ENCODE data around the gene TPCN2. TPM values are rescaled to one million over a fixed set of nuclear protein-coding genes. Genes with fewer than 3 reads are reported as not detected.

The TPCN2 gene
- total RNA-seq, 1 experiment from 2014 or later = 15.2 TPM

DNA sequence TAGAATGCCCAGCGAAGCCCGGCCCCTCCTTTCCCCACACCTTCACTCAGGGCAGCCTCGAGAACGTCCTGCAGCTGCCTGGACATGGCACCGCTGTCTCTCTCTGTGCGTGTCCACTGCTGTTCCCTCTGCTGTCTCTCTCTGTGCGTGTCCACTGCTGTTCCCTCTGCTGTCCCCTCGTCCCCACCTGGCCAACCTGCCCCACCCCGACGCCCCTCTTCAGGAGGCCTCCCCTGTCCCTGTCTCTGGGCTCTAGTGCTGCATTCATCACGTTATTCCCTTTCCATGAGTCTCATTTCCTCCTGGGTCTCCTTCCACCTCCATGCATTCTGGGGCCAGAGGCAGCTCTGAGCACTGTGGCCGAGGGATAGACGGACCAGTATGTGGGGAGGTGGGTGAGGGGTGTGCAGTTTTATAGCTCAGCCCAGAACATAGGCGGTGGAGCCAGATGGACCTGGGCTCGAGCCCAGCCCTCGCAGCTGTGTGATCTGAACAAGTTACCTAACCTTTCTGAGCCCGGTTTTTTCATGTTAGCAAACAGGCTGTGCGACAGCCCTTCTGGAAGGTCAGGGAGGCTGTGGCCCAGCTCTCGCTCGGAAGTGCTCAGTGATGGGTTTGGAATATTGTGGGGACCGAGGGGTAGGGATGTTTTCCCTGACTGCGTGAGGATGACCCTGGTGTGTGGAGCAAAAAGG, 65.1 kb downstream of the TPCN2 start:
- H3K36me3 ChIP-seq (ENCODE audit: control insufficient read depth in 1 of 2, insufficient read depth in 2 of 2, low read length in 2 of 2) = no peaks in the 10 kb centered on the region
- no peaks in the 10 kb centered on the region; a peak in 1 of 4 replicates for H3K9me3 ChIP-seq (ENCODE audit: control insufficient read depth in 1 of 2, insufficient read depth in 1 of 2, low read depth in 1 of 2, low read length in 2 of 2)
- H3K9me2 ChIP-seq (ENCODE audit: insufficient read depth) = no peaks in the 10 kb centered on the region
- H3K4me1 ChIP-seq (ENCODE audit: control insufficient read depth in 1 of 2, insufficient read depth in 2 of 2, low read length in 2 of 2) = peaks cover 6 to 12% of the 10 kb centered on the region in 2 experiments; a peak in 3 of 4 replicates
- BruUV-seq (replicated peaks) = no TSS peak
- ChIA-PET POLR2A (no interaction called here), CTCF (interaction anchor here (1.0 to 1.1 kb wide), 2 partner anchors 18 to 179 kb away, joined by 3 read pairs; no protein-coding TSS in a partner anchor), RAD21 (ENCODE audit: low non-redundant PET in 1 of 2, low total read pairs in 2 of 2, uncharacterized antibody in 2 of 2, unreplicated experiment in 2 of 2) (no interaction called here)
- no peaks in the 10 kb centered on the region for H3K79me2 ChIP-seq (ENCODE audit: insufficient read depth, low read length)
- H3K4me2 ChIP-seq (ENCODE audit: low read length) = no peak overlapping the region
- no peak for DNase-seq (ENCODE audit: low read depth, low spot score)
- no peak overlapping the region for H3K9ac ChIP-seq (ENCODE audit: low read length)
- H3K4me3 ChIP-seq (replicated peaks in 1 of 2; ENCODE audit: low read depth in 1 of 2, low read length in 2 of 2) = no peak overlapping the region
- H3K27me3 ChIP-seq (ENCODE audit: insufficient read depth, low read length) = no peaks in the 10 kb centered on the region
- no peak for TF ChIP-seq ZNF274 (IDR thresholded peaks at IDR 0.05; ENCODE audit: low read depth, low read length)
- no peak for TF ChIP-seq SRF (IDR thresholded peaks at IDR 0.05; ENCODE audit: low read depth)
- no peak for TF ChIP-seq ZFX (IDR thresholded peaks at IDR 0.05)
- no peak for TF ChIP-seq YY1 (IDR thresholded peaks at IDR 0.05; ENCODE audit: extremely low read depth, insufficient replicate concordance, low read depth, low read length)
- TF ChIP-seq SP1 (IDR thresholded peaks at IDR 0.05; ENCODE audit: low read depth) = no peak
- TF ChIP-seq EGR1 (IDR thresholded peaks at IDR 0.05; ENCODE audit: low read depth) = no peak
- no peak for TF ChIP-seq POLR2A (IDR thresholded peaks at IDR 0.05; ENCODE audit: borderline replicate concordance, extremely low read depth, insufficient read depth, insufficient read length)
- TF ChIP-seq SIN3A (IDR thresholded peaks at IDR 0.05; ENCODE audit: low read depth) = no peak
- no peak for TF ChIP-seq CEBPB (IDR thresholded peaks at IDR 0.05; ENCODE audit: low read depth)
- TF ChIP-seq POLR2AphosphoS5 (IDR thresholded peaks at IDR 0.05; ENCODE audit: low read depth, low read length) = no peak
- no peak for TF ChIP-seq EZH2 (IDR thresholded peaks at IDR 0.05)
- TF ChIP-seq, protein P1, sequence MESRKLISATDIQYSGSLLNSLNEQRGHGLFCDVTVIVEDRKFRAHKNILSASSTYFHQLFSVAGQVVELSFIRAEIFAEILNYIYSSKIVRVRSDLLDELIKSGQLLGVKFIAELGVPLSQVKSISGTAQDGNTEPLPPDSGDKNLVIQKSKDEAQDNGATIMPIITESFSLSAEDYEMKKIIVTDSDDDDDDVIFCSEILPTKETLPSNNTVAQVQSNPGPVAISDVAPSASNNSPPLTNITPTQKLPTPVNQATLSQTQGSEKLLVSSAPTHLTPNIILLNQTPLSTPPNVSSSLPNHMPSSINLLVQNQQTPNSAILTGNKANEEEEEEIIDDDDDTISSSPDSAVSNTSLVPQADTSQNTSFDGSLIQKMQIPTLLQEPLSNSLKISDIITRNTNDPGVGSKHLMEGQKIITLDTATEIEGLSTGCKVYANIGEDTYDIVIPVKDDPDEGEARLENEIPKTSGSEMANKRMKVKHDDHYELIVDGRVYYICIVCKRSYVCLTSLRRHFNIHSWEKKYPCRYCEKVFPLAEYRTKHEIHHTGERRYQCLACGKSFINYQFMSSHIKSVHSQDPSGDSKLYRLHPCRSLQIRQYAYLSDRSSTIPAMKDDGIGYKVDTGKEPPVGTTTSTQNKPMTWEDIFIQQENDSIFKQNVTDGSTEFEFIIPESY (IDR thresholded peaks at IDR 0.05; ENCODE audit: extremely low read depth, insufficient replicate concordance, low read length) = no peak
- no peak for TF ChIP-seq EZH2phosphoT487 (IDR thresholded peaks at IDR 0.05; ENCODE audit: borderline replicate concordance)
- TF ChIP-seq, protein P2, sequence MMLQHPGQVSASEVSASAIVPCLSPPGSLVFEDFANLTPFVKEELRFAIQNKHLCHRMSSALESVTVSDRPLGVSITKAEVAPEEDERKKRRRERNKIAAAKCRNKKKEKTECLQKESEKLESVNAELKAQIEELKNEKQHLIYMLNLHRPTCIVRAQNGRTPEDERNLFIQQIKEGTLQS (IDR thresholded peaks at IDR 0.05) = no peak
- H4K20me1 ChIP-seq (ENCODE audit: insufficient read depth) = no peaks in the 10 kb centered on the region
- ATAC-seq = no peak
- no peak overlapping the region for H2AFZ ChIP-seq (ENCODE audit: low read depth, low read length, poor library complexity, severe bottlenecking)
- H3K27ac ChIP-seq (ENCODE audit: low read depth, low read length) = no peak overlapping the region
- intact Hi-C loops (cut with micrococcal nuclease) = no loop called here
